ENCODE measurements around the gene PCDHGB3. TPM values are rescaled to one million over a fixed set of nuclear protein-coding genes. Genes with fewer than 3 reads are reported as not detected.
A peak's percentile ranks its signal among the peaks of the same experiment; 100 is the strongest.

Gene PCDHGB3
- total RNA-seq, 1 donor from 2014 or later, result 2.6 TPM

DNA sequence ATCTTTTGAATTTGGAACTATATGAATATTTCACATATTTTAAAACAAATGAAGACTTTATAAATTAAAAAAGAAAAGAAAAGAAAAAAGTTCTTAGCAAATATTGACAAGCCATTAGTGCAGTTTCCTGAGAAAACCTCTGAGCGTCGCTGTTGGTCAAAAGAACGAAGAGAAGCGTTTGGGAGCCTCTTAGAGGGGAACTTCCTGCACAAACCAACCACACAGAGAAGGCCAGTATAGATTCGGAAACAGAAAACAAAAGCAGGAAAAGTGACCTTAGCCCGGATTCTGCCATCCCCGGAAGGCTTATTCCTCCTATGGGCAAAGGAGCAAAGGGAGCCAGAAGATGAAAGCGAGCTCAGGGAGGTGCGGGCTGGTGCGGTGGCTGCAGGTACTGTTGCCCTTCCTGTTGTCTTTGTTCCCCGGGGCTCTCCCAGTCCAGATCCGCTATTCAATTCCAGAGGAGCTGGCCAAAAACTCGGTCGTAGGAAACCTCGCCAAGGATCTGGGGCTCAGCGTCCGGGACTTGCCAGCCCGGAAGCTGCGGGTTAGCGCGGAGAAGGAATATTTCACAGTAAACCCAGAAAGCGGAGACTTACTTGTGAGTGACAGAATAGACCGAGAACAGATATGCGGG, 10.1 kb upstream of the PCDHGB3 start, which contains the start of gene PCDHGB2:
TSS of gene PCDHGB2 (plus strand) at position 205 of the 637 bp plus-strand sequence. CDS start at position 347, 142 bp downstream.
- DNase-seq (no peak), ATAC-seq (ENCODE audit: low read depth) (no peak)
- CTCF ChIA-PET, result interaction anchor here (0.6 to 1.1 kb wide), 2 partner anchors 164 to 204 kb away, joined by 3 read pairs; no protein-coding TSS in a partner anchor

DNA sequence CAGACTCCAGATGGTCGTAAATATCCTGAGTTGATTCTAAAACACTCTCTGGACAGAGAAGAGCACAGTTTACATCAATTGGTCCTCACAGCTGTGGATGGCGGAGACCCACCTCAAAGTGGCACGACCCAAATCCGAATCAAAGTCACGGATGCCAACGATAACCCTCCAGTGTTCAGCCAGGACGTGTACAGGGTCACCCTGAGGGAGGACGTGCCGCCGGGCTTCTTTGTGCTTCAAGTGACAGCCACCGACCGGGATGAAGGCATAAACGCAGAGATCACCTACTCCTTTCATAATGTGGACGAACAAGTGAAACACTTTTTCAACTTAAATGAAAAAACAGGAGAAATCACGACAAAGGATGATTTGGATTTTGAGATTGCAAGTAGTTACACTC, 9.4 kb upstream of the PCDHGB3 start:
- Mint-ChIP-seq H3K4me3 (no peak overlapping the region), H3K4me1 (peaks cover 8% of the 10 kb centered on the region), H3K36me3 (ENCODE audit: low read depth) (peaks cover 17% of the 10 kb centered on the region), H3K27ac (no peak overlapping the region), H3K9me3 (peaks cover 42% of the 10 kb centered on the region), H3K27me3 (peaks cover 58% of the 10 kb centered on the region)
- CTCF ChIA-PET, result interaction anchor here (0.6 to 1.1 kb wide), 2 partner anchors 164 to 203 kb away, joined by 3 read pairs; no protein-coding TSS in a partner anchor
- POLR2A ChIA-PET, result no interaction called here
- ATAC-seq (ENCODE audit: low read depth) (no peak), DNase-seq (no peak)
- TF ChIP-seq, protein P1, sequence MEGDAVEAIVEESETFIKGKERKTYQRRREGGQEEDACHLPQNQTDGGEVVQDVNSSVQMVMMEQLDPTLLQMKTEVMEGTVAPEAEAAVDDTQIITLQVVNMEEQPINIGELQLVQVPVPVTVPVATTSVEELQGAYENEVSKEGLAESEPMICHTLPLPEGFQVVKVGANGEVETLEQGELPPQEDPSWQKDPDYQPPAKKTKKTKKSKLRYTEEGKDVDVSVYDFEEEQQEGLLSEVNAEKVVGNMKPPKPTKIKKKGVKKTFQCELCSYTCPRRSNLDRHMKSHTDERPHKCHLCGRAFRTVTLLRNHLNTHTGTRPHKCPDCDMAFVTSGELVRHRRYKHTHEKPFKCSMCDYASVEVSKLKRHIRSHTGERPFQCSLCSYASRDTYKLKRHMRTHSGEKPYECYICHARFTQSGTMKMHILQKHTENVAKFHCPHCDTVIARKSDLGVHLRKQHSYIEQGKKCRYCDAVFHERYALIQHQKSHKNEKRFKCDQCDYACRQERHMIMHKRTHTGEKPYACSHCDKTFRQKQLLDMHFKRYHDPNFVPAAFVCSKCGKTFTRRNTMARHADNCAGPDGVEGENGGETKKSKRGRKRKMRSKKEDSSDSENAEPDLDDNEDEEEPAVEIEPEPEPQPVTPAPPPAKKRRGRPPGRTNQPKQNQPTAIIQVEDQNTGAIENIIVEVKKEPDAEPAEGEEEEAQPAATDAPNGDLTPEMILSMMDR (IDR thresholded peaks at IDR 0.05), result no peak
- intact Hi-C loops (cut with micrococcal nuclease), result loop anchor here (1.0 to 5.0 kb wide), 2 partner anchors 33 to 204 kb away; no protein-coding TSS in a partner anchor

More for the DNA sequence above, 10.1 kb upstream of the PCDHGB3 start, which contains the start of gene PCDHGB2:
- Mint-ChIP-seq H3K4me1 (peaks cover 8% of the 10 kb centered on the region), H3K27ac (peak within 1 kb of the TSS; percentile 60), H3K9me3 (peaks cover 39% of the 10 kb centered on the region), H3K27me3 (peaks cover 59% of the 10 kb centered on the region), H3K4me3 (peak within 1 kb of the TSS; percentile 79), H3K36me3 (ENCODE audit: low read depth) (peaks cover 12% of the 10 kb centered on the region)
- TF ChIP-seq, protein P1 (IDR thresholded peaks at IDR 0.05), result no peak
- intact Hi-C loops (cut with micrococcal nuclease), result loop anchor here (1.0 to 5.0 kb wide), 2 partner anchors 33 to 204 kb away; no protein-coding TSS in a partner anchor
- POLR2A ChIA-PET, result no interaction called here

- POLR2A ChIA-PET, result no interaction called here
- peaks cover 54% of the 10 kb centered on the region for H3K27me3 Mint-ChIP-seq
- H3K36me3 Mint-ChIP-seq (ENCODE audit: low read depth), result peaks cover 17% of the 10 kb centered on the region
- ATAC-seq (ENCODE audit: low read depth) (no peak), DNase-seq (no peak)
- intact Hi-C loops (cut with micrococcal nuclease), result loop anchor here (5.0 kb wide), 1 partner anchor 35 kb away; no protein-coding TSS in a partner anchor
- CTCF ChIA-PET, result interaction anchor here (1.3 kb wide), 1 partner anchor 58 kb away, joined by 3 read pairs; the partner anchor contains the start of gene PCDHGA11
- no peak overlapping the region for H3K27ac Mint-ChIP-seq
- H3K4me1 Mint-ChIP-seq, result peaks cover 8% of the 10 kb centered on the region
- H3K4me3 Mint-ChIP-seq, result peak overlapping the region; percentile 9
- peaks cover 41% of the 10 kb centered on the region for H3K9me3 Mint-ChIP-seq
- TF ChIP-seq, protein P1 (IDR thresholded peaks at IDR 0.05), result no peak
These were observed 7.3 kb upstream of the PCDHGB3 start for GRCh38 chr5:141362719-141363118.

- ATAC-seq (ENCODE audit: low read depth), result no peak
These were observed 5.9 kb upstream of the PCDHGB3 start, which contains the start of gene PCDHGA5 for GRCh38 chr5:141363952-141364660. PCDHGA5 (plus strand) TSS chr5:141364162; CDS start chr5:141364331, 169 bp downstream.

More at GRCh38 chr5:141363952-141364660, 5.9 kb upstream of the PCDHGB3 start, which contains the start of gene PCDHGA5:
- H3K4me1 Mint-ChIP-seq, result peaks cover 8% of the 10 kb centered on the region
- H3K4me3 Mint-ChIP-seq, result no peak within 1 kb of the TSS
- no peak for DNase-seq
- H3K27me3 Mint-ChIP-seq, result peaks cover 53% of the 10 kb centered on the region
- CTCF ChIA-PET, result interaction anchor here (1.3 kb wide), 1 partner anchor 57 kb away, joined by 3 read pairs; the partner anchor contains the start of gene PCDHGA11
- intact Hi-C loops (cut with micrococcal nuclease), result loop anchor here (5.0 kb wide), 1 partner anchor 37 kb away; no protein-coding TSS in a partner anchor
- H3K9me3 Mint-ChIP-seq, result peaks cover 36% of the 10 kb centered on the region
- POLR2A ChIA-PET, result no interaction called here
- TF ChIP-seq, protein P1 (IDR thresholded peaks at IDR 0.05), result no peak
- H3K27ac Mint-ChIP-seq, result no peak within 1 kb of the TSS
- peaks cover 17% of the 10 kb centered on the region for H3K36me3 Mint-ChIP-seq (ENCODE audit: low read depth)
